IPS-18c (cell line): Measurements from ENCODE around the gene OR52B2.
"Not testable (repeated sequence)": the region's sequence is repeated elsewhere in the genome, so short reads cannot be mapped to it uniquely, and the experiment has no call there.

Experiments
- H3K4me3 ChIP-seq: 2 replicates; pipeline ENCODE4 v1.7.0; 2013; ENCODE audit warnings: low read depth, mild to moderate bottlenecking, low read length, moderate library complexity; ENCODE audit not compliant: insufficient read depth
- H3K9me3 ChIP-seq: one replicate; pipeline ENCODE4 v1.6.1; 2013; ENCODE audit warnings: mild to moderate bottlenecking, low read length, moderate library complexity; ENCODE audit not compliant: control insufficient read depth, insufficient read depth

The OR52B2 gene

GRCh38 chr11:6194065-6194581, 24.0 kb upstream of the OR52B2 start:
- H3K4me3 ChIP-seq = no peak overlapping the region
- H3K9me3 ChIP-seq = no peaks in the 10 kb centered on the region

- Histone ChIP-seq H3K4me3 (no peak overlapping the region), H3K9me3 (no peaks in the 10 kb centered on the region)
Measured at GRCh38 chr11:6191742-6192141, 21.6 kb upstream of the OR52B2 start.

- Histone ChIP-seq H3K4me3 (no peak overlapping the region), H3K9me3 (no peaks in the 10 kb centered on the region)
Measured at GRCh38 chr11:6175440-6175839, 5.3 kb upstream of the OR52B2 start.

GRCh38 chr11:6156628-6157359, 13.3 kb downstream of the OR52B2 start:
- H3K4me3 ChIP-seq = no peak overlapping the region
- no peaks in the 10 kb centered on the region for H3K9me3 ChIP-seq

GRCh38 chr11:6152126-6152525, 18.0 kb downstream of the OR52B2 start:
- Histone ChIP-seq H3K4me3 (no peak overlapping the region), H3K9me3 (no peaks in the 10 kb centered on the region)

GRCh38 chr11:6151117-6151516, 19.0 kb downstream of the OR52B2 start:
- Histone ChIP-seq H3K4me3 (no peak overlapping the region), H3K9me3 (no peaks in the 10 kb centered on the region)

GRCh38 chr11:6143737-6144136, 26.4 kb downstream of the OR52B2 start:
- H3K9me3 ChIP-seq, H3K4me3 ChIP-seq: not testable (repeated sequence)

GRCh38 chr11:6142936-6143335, 27.2 kb downstream of the OR52B2 start:
- Histone ChIP-seq H3K4me3 (no peak overlapping the region), H3K9me3 (peaks cover 3% of the 10 kb centered on the region)

GRCh38 chr11:6135936-6136335, 34.2 kb downstream of the OR52B2 start:
- H3K9me3 ChIP-seq, H3K4me3 ChIP-seq: not testable (repeated sequence)

- H3K4me3 ChIP-seq = no peak overlapping the region
- H3K9me3 ChIP-seq = no peaks in the 10 kb centered on the region
Measured at GRCh38 chr11:6132431-6132830, 37.7 kb downstream of the OR52B2 start.

GRCh38 chr11:6129635-6130034, 40.5 kb downstream of the OR52B2 start:
- Histone ChIP-seq H3K4me3 (no peak overlapping the region), H3K9me3 (no peaks in the 10 kb centered on the region)

GRCh38 chr11:6129011-6129410, 41.1 kb downstream of the OR52B2 start:
- H3K4me3 ChIP-seq = no peak overlapping the region
- no peaks in the 10 kb centered on the region for H3K9me3 ChIP-seq

- no peak overlapping the region for H3K4me3 ChIP-seq
- no peaks in the 10 kb centered on the region for H3K9me3 ChIP-seq
Measured at GRCh38 chr11:6127881-6128280, 42.2 kb downstream of the OR52B2 start.

GRCh38 chr11:6124245-6124644, 45.9 kb downstream of the OR52B2 start:
- Histone ChIP-seq H3K9me3 (no peaks in the 10 kb centered on the region), H3K4me3 (no peak overlapping the region)
